ENCODE measurements around the gene OTOG. TPM values are rescaled to one million over a fixed set of nuclear protein-coding genes. Genes with fewer than 3 reads are reported as not detected.

The OTOG gene
- total RNA-seq, 1 experiment from 2014 or later = 0.35 TPM

GRCh38 chr11:17514476-17514875 is 32.6 kb upstream of the OTOG start:
- H3K14ac ChIP-seq (ENCODE audit: insufficient read depth, low read length) = no peak overlapping the region
- H4K91ac ChIP-seq (ENCODE audit: insufficient read length, low read depth, low read length) = no peak overlapping the region
- no CpG with 5 or more reads among the region's 4 CpGs for WGBS (ENCODE audit: extremely low coverage, insufficient read length, low lambda C conversion rate)
- no peak overlapping the region for H4K8ac ChIP-seq (replicated peaks; ENCODE audit: insufficient read length, low read depth, low read length)
- no peak overlapping the region for H2BK20ac ChIP-seq (ENCODE audit: low read depth, low read length, poor library complexity, severe bottlenecking)
- H2BK15ac ChIP-seq (ENCODE audit: low read depth, low read length) = no peak overlapping the region
- H4K20me1 ChIP-seq (ENCODE audit: control insufficient read depth, insufficient read depth, insufficient read length) = no peaks in the 10 kb centered on the region
- no peak overlapping the region for H3K27ac ChIP-seq (ENCODE audit: insufficient read length, low read depth, low read length)
- Mint-ChIP-seq H3K9me3 (no peaks in the 10 kb centered on the region), H3K27ac (no peak overlapping the region), H3K4me1 (peaks cover 21 to 26% of the 10 kb centered on the region in 2 experiments), H3K36me3 (ENCODE audit: insufficient read depth in 1 of 3, low read depth in 3 of 3) (0 out of 7 replicates have a peak, but pooled peaks cover 0 to 3% (median 0%) of the 10 kb centered on the region in 3 experiments), H3K4me3 (no peak overlapping the region), H3K27me3 (ENCODE audit: low read depth) (peaks cover 4% of the 10 kb centered on the region)
- H3K4ac ChIP-seq (ENCODE audit: low read depth, low read length) = no peak overlapping the region
- no peak overlapping the region for H3K18ac ChIP-seq (ENCODE audit: insufficient read length, low read depth, low read length)
- peaks cover 2% of the 10 kb centered on the region; the same call in 1 of the 2 replicates for H3K4me1 ChIP-seq (ENCODE audit: insufficient read depth, low read length)
- H2AK5ac ChIP-seq (ENCODE audit: insufficient read length, low read length) = no peak overlapping the region
- H3K23me2 ChIP-seq (ENCODE audit: insufficient read length, low read depth, low read length, poor library complexity, severe bottlenecking) = no peaks in the 10 kb centered on the region
- H3K23ac ChIP-seq (ENCODE audit: insufficient read length, low read depth, low read length) = no peak overlapping the region
- H2BK120ac ChIP-seq (ENCODE audit: low read depth, low read length, poor library complexity, severe bottlenecking) = no peak overlapping the region
- no peak for TF ChIP-seq CTCF (conservative IDR thresholded peaks at IDR 0.05)
- no peaks in the 10 kb centered on the region for H3K79me1 ChIP-seq (ENCODE audit: insufficient read depth, low read depth, low read length, poor library complexity, severe bottlenecking)
- no peak overlapping the region for H2BK12ac ChIP-seq (ENCODE audit: insufficient read length, low read depth, low read length)
- H4K5ac ChIP-seq (ENCODE audit: insufficient read length, low read depth, low read length) = no peak overlapping the region
- no peak overlapping the region for H2BK5ac ChIP-seq (ENCODE audit: insufficient read length, low read length)
- H3K4me2 ChIP-seq (ENCODE audit: insufficient read depth, insufficient read length, low read length) = no peak overlapping the region
- no peak overlapping the region for H3T11ph ChIP-seq (ENCODE audit: low read length)
- no peak for DNase-seq
- no peaks in the 10 kb centered on the region for H3K9me3 ChIP-seq (ENCODE audit: control insufficient read depth, low read depth, low read length)
- no peak overlapping the region for H2AFZ ChIP-seq (ENCODE audit: low read length)
- H3K79me2 ChIP-seq (ENCODE audit: insufficient read depth, low read length) = no peaks in the 10 kb centered on the region
- no peak overlapping the region for H3K56ac ChIP-seq (ENCODE audit: insufficient read length, low read depth, low read length)
- H3K27me3 ChIP-seq (ENCODE audit: insufficient read depth, low read length) = no peaks in the 10 kb centered on the region; the same call in 1 of the 2 replicates
- no peak overlapping the region for H3K9ac ChIP-seq (ENCODE audit: extremely low read depth, insufficient read length, low read length)
